COLO668 (cell line): ENCODE results near the gene ZNF101.
"Not testable (repeated sequence)": the region's sequence is repeated elsewhere in the genome, so short reads cannot be mapped to it uniquely, and the experiment has no call there.

ENCODE experiments used
- DNase-seq: peaks from one replicate; lab custom pipeline; 2025; ENCODE audit not compliant: unreplicated experiment; lab: John Stamatoyannopoulos, UW

ZNF101 gene

DNA sequence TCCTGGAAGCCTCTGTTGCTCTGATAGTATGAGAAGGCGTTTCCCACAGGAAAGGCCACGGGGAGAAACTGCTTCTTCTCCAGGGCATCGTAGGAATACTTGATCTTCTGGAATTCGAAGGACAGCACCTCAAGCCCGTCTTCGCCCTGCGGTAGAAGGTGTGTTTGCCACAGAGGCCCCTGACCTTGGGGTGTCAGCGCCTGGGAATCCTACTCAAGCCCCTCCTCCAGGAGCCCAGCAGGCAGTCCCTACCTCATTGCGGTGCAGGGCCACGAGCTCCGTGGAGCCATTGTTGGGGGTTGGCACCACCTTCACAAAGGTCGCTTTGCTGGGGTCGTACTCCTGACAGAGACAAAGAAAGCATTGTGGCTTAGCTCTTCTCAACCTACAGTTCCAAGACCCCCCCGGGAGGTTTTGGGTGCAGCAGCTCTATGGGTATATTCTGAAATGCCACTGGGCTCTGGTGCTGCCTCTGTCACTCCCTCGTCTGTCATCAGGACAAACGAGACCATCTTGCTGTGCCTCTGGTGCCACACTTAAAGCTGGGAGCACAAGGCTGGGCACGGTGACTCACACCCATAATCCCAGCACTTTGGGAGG is 8.9 kb upstream of the ZNF101 start:
- DNase-seq: no peak

DNA sequence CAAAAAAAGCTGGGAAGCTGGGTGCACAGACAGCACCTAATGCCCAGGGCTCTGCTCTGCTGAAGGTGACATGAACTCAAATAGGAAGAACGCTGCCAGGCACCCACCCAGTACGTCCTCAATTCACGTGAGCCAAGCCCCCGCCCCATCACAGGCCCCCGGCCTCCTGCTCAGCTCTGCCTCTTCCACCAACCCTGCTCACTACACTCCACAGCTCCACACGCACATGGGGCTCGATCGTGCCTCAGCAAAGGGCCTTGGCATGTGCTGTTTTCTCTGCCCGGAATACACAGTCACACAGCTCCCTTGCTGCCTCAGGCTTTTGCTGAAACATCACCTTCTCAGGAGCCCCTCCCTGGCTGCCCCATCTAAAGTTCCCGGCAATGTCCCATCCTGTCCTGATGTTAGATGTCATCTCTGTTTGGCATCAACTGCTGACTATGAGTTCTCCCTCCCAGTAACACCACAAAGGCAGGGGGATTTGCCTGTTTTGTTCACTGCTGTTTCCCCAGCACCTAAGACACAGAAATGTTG is 7.4 kb upstream of the ZNF101 start:
- no peak for DNase-seq

DNA sequence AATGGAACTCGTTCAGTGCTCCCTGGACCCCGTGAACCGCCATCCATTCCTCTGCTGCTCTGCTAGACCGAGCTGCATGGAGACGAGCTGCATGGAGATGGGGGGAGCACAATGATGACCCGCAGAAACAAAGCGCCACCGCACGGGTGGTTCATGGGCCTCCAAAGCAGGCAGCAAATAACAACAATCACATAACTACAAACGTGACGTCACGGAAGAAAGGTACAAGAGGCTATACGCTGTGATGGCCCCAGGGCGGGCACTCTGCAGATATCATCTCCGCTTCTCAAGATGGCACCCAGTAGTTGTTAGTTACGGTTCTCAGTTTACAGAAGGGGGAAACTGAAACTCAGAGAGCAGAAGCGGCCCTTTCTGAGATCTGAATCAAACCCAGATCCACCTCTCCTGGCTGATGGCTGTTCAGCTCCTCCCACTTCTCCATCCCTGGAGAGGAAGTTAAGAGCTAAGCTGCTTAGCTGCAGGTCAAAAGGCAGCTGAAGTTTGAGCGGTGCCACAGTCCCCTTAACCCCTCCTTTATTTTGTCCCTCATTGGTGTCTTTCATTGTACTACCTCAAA is 6.9 kb upstream of the ZNF101 start:
- no peak for DNase-seq

DNA sequence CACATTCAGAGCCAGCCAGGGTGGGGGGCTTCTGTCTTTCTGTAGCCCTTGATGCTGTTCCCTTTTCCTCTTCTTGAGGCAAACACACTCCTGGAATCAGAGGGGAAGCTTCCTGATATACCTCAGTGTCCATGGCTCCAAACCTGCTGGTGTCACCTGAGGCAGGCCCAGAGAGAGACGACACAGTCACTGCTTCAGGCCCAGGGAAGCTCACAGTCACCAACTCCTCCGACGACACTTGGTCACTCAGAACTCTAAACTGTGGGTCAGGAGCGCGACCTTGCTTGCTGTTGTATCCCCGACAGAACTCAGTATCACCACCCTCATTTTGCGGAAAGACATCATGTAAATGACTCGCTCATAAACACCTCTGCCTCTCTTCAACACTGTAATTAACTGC is 6.3 kb upstream of the ZNF101 start:
- no peak for DNase-seq

DNA sequence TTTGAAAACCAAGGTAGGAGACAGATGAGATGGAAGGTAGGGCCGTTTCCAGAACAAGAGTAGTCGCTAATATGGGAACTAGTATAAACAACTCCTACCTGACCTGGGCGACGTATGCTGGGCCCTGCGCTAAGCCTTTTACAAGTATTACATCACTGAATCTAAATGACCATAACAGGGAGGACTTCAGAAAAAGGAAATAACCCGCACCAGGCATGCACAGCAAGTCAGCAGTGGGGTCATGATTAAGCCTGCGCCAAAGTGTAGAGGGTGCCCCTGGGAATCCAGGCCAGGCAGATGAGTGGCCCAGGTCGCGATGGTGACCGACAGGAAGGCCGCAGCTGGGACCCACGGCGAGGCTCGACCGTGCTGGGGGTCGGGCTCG is 5.8 kb upstream of the ZNF101 start:
- DNase-seq: no peak

GRCh38 chr19:19663256-19664120 is 5.2 kb upstream of the ZNF101 start, which contains the start of gene ATP13A1:
TSS of gene ATP13A1 (minus strand) at chr19:19663676. CDS start at chr19:19663666, 10 bp downstream.
- DNase-seq: peak; percentile 97

DNA sequence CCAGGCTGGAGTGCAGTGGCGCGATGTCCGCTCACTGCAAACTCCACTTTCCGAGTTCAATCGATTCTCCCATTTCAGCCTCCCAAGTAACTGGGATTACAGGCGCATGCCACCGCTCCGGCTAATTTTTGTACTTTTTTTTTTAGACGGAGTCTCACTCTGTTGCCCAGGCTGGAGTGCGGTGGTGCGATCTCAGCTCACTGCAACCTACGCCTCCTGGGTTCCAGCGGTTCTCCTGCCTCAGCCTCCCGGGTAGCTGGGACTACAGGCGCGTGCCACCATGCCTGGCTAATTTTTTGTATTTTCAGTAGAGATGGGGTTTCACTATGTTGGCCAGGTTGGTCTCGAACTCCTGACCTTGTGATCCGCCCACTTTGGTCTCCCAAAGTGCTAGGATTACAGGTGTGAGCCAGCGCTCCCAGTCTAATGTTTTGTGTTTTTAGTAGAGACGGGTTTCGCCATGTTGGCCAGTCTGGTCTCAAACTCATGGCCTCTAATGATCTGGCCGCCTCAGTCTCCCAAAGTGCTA is 3.2 kb upstream of the ZNF101 start:
- not testable (repeated sequence) for DNase-seq

GRCh38 chr19:19670070-19670551 is 1.5 kb downstream of the ZNF101 start:
- no peak for DNase-seq

DNA sequence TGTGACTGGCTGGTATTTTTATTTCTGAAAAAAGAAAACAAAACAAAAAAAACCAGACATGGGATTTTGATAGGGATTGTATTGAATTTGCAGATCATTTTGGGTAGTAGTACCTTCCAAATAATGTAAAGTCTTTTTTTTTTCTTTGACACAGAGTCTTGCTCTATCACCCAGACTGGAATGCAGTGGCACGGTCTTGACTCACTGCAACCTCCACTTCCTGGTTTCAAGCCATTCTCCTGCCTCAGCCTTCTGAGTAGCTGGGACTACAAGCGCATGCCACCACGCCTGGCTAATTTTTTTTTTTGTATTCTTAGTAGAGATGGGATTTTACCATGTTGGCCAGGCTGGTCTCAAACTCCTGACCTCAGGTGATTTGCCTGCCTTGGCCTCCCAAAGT is 4.2 kb downstream of the ZNF101 start:
- DNase-seq: no peak

DNA sequence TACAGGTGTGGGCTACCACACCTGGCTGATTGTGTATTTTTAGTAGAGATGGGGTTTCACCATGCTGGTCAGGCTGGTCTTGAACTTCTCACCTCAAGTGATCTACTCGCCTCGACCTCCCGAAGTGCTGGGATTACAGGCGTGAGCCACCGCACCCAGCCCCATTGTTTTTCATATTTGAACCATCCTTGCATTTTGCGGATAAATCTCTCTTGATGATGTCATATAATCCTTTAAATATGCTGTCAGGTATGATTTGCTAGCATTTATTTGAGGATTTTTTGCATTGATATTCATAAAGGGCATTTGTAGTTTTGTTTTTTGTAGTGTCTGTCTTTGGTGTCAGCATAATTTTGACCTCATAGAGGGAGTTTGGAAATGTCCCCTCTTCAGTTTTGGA is 5.7 kb downstream of the ZNF101 start:
- DNase-seq: no peak

GRCh38 chr19:19677579-19677978 is 8.9 kb downstream of the ZNF101 start:
- DNase-seq: no peak

DNA sequence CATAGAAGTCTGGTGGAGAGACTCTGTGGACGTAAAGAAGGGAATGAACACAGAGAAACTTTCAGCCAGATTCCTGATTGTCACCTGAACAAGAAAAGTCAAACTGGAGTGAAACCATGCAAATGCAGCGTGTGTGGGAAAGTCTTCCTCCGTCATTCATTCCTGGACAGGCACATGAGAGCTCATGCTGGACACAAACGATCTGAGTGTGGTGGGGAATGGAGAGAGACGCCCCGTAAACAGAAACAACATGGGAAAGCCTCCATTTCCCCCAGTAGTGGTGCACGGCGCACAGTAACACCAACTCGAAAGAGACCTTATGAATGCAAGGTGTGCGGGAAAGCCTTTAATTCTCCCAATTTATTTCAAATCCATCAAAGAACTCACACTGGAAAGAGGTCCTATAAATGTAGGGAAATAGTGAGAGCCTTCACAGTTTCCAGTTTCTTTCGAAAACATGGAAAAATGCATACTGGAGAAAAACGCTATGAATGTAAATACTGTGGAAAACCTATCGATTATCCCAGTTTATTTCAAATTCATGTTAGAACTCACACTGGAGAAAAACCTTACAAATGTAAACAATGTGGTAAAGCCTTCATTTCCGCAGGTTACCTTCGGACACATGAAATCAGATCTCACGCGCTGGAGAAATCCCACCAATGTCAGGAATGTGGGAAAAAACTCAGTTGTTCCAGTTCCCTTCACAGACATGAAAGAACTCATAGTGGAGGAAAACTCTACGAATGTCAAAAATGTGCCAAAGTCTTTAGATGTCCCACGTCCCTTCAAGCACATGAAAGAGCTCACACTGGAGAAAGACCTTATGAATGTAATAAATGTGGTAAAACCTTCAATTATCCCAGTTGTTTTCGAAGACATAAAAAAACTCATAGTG is 10.8 kb downstream of the ZNF101 start:
- DNase-seq: no peak

GRCh38 chr19:19686119-19686518 is 17.5 kb downstream of the ZNF101 start:
- not testable (repeated sequence) for DNase-seq

GRCh38 chr19:19686580-19686979 is 17.9 kb downstream of the ZNF101 start:
- no peak for DNase-seq

GRCh38 chr19:19687090-19687489 is 18.5 kb downstream of the ZNF101 start:
- peak; percentile 7 for DNase-seq

DNA sequence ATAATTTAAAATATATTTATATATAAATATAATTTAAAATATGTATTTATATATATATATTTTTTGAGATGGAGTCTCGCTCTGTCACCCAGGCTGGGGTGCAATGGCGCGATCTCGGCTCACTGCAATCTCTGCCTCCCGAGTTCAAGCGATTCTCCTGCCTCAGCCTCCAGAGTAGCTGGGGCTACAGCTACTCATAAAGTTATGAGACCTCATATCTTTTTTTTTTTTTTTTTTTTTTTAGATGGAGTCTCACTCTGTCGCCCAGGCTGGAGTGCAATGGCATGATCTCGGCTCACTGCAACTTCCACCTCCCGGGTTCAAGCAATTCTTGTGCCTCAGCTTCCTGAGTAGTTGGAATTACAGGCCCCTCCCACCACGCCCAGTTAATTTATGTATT is 20.4 kb downstream of the ZNF101 start:
- DNase-seq: not testable (repeated sequence)

GRCh38 chr19:19691683-19692082 is 23.0 kb downstream of the ZNF101 start:
- DNase-seq: no peak

GRCh38 chr19:19696386-19696785 is 27.7 kb downstream of the ZNF101 start:
- no peak for DNase-seq

- no peak for DNase-seq
Measured at GRCh38 chr19:19697589-19697988, 28.9 kb downstream of the ZNF101 start.

- DNase-seq: not testable (repeated sequence)
Measured at GRCh38 chr19:19700493-19700892, 31.9 kb downstream of the ZNF101 start.
